T-helper 1 cell (primary cell): ENCODE data around the gene CCDC74A.
"Not testable (repeated sequence)": the region's sequence is repeated elsewhere in the genome, so short reads cannot be mapped to it uniquely, and the experiment has no call there.

Experiments used
- DNase-seq, 5 donors: peaks; one replicate each; pipeline ENCODE4 v3.0.0-alpha.2; 2012 to 2020

Gene CCDC74A

DNA sequence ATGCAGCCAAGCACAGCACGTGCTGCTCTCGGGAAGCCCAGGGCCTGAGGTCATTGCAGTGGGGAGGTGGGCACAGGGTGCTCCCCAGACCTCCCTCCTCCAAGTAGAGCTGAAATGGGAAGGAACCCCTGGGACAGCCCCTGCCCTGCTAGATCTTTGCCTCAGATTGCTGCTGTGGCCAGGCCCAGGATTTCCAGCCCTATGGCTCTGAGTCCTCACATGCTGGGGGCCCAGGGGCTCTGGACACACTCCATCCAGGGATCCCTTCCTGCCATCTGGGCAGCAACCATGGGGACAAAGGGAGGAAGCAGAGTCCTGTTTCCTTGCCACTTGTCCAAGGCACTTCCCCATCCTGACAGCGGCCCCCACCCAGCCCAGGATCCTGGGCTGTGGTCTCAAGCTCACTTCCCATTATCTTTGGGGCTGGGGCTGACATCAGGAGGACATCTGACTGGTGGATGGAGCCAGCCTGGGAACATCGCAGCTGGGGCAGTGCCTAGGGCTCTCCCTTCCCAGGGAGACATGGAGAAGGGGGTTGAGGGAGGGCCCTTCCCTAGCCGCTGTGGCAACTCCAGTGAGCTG lies 2.3 kb downstream of the CCDC74A start:
- not testable (repeated sequence) for DNase-seq

DNA sequence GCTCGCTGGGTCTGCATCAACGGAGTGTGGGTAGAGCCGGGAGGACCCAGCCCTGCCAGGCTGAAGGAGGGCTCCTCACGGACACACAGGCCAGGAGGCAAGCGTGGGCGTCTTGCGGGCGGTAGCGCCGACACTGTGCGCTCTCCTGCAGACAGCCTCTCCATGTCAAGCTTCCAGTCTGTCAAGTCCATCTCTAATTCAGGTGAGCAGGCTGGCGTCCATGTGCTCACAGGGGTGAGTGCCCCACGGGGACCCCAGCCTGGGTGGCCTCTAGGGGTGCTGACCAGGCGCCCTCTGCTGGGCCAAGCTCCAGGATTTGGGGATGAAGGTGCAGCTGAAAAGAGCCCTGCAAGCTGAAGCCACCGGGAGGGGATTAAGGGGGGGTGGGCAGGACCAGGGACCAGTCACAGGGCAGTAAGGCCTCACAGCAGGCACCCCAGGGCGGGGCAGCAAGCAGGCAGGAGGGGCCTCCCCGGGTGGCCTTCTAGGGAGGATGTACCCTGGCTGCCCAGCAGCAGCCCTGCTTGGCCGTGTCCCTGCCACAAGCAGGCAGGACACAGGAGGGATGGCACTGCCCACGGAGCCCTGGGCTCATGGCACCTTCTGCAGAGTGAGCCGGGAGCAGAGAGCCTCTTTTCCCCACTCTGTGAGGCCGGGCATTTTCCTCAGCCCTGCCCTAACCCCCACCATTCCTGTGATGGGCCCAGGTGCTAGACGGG lies 3.1 kb downstream of the CCDC74A start:
- not testable (repeated sequence) for DNase-seq

DNA sequence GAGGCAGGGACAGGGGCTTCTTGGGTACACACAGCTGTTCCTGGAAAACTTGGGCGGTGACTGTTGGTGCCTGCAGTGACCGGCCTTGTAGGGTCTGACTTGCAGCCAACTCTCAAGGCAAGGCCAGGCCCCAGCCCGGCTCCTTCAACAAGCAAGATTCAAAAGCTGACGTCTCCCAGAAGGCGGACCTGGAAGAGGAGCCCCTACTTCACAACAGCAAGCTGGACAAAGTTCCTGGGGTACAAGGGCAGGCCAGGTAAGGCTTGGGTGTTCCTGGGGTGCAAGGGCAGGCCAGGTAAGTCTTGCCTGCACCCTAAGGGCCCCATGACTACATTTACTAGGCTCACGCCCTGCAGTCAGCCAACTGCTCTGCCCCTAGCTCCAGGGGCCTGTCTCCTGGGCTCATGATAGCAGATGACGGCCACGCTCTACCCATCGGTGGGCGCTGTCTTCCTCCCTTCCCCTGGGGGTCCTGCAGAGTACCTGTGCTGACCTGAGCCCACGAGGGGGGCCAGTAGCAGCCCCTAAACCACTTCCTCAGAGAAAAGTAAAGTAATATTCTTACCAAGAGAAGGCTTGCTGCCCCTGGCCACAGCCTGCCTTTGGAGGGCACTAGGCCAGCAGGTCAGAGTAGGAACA lies 4.0 kb downstream of the CCDC74A start:
- DNase-seq: not testable (repeated sequence)

DNA sequence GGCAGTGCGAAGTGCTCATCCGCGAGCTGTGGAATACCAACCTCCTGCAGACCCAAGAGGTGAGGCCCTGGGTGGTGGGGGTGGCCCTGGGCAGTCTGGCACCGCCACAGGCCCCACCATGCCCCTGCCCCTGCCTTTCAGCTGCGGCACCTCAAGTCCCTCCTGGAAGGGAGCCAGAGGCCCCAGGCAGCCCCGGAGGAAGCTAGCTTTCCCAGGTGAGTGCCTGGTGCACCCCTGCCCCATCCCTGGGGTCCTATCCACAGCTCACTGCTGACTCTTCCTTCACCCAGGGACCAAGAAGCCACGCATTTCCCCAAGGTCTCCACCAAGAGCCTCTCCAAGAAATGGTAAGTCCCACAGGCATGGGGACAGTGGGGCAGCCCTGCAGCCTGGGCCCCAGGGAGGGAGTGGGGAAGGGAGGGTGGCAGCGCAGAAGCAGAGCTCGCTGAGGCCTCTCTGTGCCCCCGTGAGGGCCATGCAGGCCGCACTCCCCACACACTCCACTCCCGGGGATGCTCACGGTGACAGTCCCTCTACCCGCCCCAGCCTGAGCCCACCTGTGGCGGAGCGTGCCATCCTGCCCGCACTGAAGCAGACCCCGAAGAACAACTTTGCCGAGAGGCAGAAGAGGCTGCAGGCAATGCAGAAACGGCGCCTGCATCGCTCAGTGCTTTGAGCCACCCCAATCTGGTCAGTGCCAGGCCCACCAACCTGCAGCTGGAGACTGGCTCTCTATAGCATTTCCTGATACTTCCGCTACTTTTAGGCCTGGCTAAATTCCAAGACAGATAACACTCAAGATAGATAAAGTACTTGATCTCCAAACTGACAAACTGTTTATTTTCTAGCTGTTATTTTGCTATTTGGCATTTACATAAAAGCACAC lies 5.3 kb downstream of the CCDC74A start:
- DNase-seq: not testable (repeated sequence)

DNA sequence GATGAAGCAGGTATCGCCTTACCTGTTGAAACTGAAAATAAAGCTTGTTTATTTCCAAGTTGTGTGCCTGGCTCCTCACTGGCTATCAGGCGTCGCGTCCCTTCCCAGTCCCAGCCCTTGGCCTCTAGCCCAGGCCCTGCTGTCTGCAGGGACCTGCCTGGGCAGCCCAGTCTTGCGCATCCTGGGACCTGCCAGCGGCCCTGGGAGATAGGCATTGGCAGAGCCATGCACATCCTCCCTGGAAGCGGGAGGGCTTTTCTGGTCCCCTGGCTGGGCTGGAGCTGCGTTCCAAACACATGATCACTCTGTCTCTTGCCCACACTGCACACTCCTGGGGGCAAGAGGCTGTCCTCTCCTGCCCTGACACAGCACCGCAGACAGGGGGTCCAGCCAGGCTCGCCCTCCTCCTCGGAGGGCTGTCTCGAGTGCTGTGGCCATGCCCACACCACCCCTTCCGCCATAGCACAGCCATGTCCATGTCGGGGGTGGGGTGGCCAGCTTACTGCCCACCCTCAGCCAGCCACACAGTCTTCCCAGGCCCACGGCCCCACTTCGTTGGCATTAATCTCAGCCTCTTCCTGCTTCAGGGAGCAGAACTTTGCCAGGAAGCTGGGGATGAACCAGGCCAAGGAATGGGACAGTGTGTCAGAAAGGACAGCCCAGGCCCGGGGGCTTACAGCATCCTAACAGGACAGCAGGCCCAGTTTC lies 6.1 kb downstream of the CCDC74A start:
- DNase-seq: not testable (repeated sequence)

DNA sequence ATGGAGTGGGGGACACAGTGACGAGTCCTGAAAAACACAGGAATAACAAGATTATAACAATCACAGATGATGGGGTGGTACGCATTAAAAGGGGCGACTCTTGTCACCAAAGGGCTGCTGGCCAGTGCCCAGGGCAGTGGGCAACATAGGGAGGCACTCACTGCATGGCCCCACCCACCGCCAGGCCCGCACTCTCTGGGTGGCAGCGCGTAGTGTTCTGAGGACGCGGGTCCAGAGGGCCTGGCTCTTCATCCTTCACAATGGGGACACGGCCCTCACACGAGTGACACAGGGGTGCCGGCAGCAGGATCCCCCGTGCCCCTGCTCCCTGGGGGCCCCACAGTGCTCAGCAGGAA lies 6.6 kb downstream of the CCDC74A start:
- DNase-seq: not testable (repeated sequence)

DNA sequence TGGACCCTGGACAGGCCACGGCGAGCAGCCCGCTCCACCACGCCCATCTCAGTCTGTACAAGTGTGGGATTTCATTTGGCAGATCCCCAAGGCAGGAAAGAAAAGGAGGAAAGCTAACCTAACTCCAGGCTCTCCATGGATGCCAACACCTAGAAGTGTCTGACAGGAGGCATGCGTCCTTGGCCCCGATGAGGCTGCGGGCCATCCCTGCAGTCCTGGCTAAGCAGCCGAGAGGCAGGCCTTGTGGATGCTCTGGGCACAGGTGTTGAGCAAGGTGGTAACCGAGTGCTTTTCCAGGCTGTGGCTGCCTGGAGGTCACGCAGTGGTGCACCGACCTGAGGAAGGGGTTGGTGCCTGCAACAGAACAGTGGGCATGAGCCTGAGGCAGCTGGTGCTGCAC lies 7.3 kb downstream of the CCDC74A start:
- not testable (repeated sequence) for DNase-seq

DNA sequence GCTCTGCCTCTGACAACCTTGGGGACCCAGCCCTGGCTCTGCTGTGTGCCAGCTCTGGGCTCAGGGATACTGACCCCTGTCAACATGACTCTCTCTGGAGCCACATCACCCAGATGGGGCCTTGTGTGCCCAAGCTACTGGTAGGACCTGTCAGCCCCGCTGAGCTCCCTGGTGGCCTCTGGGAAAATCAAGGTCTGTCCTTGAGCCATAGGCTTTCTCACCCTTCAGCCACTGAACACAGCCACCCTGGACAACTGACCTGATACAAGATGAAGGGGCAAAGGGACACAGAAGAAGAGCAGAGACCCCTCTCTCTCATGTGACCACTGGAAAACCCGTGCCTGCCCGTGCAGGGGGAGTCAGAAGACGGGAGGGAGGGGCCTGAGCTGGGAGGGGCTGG lies 7.8 kb downstream of the CCDC74A start:
- DNase-seq: no peak

DNA sequence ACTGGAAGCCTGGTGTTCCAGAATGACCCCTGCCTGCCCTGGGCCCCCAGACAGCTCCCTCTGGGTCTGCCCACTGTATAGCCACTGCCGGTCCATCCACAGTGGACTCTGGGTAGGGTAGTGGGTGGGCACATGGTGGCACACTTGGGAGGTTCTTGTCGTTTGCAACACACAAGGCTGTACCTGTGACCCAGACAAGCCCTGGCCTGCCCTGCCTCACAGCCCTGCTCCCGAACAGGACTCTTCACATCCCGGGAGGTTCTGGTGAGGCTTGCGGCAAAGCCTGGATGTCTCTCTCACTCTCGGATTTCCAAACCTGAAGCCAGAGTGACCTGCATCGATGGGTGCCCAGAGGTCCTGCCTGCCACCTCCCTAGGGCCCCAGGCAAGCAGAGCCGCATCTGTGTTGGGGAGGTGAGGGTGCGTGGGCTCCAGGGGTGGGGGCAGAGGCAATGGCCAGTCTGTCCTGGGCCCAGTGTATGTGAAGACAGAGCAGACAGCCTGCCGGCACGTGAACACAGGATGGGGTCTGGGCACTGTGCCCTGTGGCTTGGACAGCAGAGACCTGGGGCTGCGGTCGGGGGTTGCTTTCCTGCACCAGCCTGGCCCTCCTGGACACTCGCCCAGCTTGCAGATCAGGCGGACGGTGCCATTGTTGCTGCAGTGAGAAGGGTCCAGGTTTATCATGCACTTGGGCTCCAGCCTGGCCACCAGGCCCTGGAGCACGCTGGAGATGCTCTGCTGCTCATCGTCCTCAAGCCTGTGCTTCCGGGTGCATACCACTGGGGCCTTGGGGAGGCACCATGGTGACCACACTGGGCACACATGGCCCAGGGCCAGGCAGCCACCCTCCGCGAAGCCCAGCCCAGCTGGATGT lies 8.5 kb downstream of the CCDC74A start:
- not testable (repeated sequence) for DNase-seq

DNA sequence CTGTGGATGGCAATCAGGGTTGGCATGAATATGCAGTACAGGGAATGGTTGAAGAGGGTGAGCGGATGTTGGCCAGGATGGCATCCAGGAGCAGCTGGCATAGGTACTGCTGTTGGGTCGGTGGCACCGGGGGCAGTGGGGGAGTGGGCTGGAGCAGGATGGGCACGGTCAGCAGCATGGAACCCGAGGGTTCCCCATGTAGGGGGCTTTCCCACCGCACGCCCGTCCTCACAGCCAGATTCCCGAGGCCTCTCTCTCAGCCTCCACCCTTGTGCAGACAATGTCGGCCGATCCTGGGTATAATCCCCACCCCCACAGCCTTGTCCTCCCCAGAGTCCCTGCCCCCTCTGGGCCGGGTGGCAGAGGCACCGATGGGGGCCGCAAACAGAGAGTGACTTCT lies 9.2 kb downstream of the CCDC74A start:
- DNase-seq: not testable (repeated sequence)

DNA sequence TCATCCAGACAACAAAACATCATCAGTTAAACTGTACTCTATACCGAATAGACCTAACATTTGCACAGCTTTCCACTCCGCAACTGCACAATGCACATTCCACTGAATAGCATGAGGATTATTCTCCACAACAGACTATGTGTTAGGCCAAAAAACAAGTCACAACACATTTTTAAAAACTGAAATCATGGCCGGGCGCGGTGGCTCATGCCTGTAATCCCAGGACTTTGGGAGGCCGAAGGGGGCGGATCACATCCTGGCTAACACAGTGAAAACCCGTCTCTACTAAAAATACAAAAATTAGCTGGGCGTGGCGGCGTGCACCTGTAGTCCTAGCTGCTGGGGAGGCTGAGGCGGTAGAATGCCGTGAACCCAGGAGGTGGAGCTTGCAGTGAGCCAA lies 11.2 kb downstream of the CCDC74A start:
- not testable (repeated sequence) for DNase-seq

DNA sequence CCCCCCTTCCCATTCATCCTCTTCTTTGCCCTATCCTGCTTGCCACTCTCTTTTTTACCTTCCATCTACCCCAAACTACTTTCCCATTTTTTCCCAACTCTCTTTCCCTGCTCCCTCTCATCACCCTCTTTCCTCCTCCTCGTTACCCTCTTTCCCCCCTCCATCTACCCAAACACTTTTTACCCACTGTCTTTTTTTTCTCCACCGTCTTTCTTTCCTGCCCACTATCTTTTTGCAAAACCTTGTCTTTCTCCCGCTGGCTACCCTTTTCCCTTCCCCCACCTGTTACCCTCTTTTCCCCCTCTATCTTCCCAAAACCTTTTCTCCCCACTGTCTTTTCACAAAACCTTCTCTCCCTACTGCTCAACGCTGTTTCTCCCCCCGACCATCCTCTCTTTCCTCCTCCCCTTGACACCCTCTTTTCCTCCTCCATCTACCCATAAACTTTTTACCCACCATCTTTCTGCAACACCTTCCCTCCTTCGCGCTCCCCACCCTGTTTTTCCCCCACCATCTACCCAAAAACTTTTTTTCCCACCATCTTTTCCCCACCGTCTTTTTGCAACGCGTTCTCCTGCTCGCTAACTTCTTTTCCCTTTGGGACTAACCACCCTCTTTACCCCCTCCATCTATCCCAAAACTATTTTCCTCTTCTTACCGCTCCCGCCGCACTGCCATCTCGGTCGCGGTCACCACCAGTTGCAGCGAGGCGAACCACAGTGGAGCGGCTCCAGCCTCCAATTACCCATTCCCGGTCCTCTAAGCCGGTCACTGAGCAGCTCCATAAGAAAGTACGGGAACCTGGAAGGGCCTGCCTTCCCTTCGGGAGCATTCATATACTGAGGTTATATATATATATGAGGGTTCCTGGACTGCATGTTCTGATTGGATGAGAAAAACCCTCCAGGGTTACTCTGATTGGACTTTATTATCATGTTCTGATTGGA lies 15.0 kb downstream of the CCDC74A start:
- DNase-seq: no peak

DNA sequence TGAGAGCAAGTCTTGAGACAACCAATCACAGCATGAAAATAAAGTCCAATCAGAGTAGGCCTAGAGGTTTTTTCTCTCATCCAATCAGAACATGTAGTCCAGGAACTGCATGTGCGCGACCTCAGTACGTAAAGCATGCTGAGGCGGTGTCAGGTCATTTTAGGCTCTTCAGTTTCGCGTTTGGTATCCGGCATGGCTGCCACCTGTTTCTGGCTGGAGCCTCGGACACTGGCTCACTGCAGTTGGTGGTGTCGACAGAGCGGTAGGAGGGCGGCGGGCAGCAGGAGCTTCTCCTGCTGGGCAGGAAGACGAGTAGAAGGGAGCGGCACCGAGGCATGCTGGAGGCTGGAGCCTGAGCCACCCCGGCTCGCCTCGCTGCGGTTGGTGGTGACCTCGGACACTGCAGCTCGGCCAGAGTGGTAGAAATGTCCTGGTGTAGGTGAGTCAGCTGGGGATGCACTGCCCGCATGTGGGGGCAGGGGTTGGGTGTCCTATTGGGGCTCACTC lies 15.8 kb downstream of the CCDC74A start:
- DNase-seq: no peak

DNA sequence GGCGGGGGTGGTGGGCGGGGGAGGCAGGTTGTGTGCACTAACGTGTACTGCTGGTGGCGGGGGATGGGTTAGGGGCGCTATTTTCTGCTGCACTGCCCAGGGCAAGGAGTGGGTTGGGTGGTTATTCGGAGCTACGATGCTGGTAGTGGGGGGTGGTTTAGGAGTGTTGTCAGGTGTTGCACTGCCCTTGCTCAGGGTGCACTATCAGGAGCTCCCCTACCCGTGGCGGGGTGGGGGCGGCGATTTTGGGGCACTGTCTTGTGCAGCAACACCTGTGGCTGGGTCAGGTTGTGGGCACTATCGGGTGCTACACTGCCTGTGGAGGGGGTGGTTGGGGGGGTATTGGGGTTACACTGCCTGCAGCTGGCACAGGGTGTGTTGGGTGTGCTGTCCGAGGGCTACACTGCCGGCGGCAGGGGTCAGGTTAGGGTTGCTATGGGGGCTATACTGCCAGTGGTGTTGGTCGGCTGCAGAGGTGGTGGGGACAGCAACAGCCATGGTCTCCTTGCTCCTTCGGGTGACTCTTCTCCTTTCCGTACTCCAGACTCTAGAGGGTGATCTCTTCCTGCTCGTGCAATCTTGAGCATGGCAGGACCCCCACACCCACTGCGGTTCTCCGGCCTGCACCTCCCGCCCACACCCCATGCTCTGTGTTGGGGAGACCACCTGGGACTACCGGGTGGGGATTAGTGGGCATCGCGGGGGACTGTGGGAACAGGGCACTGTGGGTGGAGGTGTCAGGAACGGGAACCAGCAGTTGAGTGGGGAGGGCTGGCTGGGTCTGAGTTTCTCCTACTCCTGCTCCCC lies 16.5 kb downstream of the CCDC74A start:
- not testable (repeated sequence) for DNase-seq

DNA sequence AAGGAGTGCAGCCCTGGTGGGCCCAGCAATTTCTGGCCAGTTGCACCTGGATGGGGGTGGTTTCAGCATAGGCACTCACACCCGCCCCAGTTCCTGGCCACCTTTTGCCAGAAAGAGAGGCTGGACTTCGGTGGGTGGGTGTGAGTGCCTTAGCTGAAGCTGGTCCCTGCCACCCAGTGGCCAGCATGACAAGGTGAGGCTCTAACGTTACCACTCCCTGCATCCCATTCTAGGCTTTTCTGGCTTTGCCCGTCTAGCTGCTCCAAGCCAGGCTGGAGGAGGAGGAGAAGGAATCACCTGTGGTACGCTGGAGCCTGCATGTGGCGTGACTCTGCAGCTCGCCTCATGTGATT lies 17.1 kb downstream of the CCDC74A start:
- not testable (repeated sequence) for DNase-seq

DNA sequence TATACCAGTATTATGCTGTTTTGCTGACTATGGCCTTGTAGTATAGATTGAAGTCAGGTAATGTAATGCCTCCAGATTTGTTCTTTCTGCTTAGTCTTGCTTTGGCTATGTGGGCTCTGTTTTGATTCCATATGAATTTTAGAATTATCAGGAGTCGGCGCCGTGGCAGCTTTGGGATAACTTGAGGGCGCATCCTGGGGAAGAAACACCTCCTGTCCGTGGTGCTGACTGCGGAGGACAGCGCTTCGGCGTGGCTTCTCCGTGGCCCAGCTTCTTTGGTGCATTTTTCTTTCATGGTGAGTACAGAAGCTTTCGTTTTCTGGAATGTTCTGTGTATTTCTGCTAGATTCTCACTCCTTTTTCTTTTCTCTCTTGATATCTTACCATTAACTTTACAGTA lies 25.2 kb downstream of the CCDC74A start:
- DNase-seq: no peak

DNA sequence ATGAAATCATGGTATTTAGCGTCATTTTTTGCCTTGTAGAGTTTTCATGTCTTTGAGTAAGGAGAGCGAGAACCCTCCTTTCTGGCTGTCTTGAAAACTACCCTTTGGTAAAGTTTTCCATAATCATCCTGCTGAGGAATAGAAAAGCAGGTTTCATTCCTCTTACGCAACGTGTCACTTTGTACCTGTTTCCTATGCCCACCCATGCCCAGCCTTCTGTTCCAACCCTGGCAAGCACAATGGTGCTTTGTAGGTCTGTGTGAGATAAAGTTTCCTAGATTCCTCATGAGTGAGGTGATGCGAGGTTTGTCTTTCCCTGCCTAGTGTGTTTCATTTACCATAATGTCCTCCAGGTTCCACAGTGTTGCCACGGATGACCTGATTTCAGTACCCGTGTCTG lies 29.3 kb downstream of the CCDC74A start:
- no peak for DNase-seq

DNA sequence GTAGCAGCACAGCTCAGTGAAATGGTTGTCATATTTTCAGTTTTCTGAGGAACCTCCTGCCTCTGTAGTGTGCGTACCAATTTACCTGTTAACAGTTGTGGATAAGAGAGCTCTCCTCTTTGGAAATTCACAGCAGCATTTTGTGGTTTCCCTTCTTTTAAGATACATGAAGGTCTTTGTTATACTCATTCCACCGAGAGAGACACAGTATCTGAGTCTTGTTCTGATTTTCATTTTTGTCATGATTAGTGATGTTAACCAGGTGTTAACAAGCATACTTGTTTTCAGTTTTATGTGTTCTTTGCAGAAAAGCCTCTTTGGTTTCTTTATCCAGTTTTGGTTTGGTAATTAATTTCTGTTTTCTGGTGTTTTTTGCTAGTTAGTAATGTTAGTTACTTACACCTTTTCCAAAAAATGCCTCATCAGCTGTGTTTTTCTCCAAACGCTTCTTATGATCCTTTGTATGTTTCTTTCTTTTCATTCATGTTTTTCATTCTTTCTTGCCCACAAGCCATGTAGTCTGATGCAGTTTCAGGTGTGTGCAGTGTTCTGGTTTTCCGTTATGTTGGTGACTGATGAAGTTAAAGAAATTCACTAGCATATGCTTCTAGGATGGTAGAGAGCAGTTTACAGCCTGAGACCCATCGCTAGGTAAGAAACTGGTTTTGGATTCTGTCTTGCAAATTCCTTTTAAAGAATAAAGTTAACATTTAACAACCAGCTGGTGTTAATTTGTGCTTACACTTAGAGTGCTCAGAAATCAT lies 30.1 kb downstream of the CCDC74A start:
- no peak for DNase-seq

DNA sequence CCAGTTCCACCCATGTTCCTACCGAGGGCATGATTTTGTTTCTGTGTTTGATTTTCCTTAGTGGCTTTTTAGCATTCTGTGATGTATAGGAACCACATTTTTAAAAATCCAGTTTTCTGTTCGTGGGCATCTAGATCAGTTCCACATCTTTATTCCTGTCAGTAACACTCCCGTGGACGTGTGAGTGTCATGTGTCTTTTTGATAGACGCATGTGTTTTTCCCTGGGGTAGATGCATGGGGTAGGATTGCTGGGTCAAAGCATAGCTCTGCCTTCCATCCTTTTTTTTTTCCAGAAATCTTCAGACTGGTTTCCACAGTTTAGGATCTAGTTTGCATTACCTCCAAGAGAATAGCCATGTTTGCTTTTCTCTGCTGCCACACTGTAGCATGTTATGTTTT lies 38.7 kb downstream of the CCDC74A start:
- no peak for DNase-seq
